ENCODE measurements around the gene PARP4. TPM values are rescaled to one million over a fixed set of nuclear protein-coding genes. Genes with fewer than 3 reads are reported as not detected.
"Not testable (repeated sequence)": the region's sequence is repeated elsewhere in the genome, so short reads cannot be mapped to it uniquely, and the experiment has no call there.

The PARP4 gene
- total and polyA plus RNA-seq, 2 donors (not counting 1 experiment from before 2014, with no cell fraction given): 41.2 to 41.8 TPM

DNA sequence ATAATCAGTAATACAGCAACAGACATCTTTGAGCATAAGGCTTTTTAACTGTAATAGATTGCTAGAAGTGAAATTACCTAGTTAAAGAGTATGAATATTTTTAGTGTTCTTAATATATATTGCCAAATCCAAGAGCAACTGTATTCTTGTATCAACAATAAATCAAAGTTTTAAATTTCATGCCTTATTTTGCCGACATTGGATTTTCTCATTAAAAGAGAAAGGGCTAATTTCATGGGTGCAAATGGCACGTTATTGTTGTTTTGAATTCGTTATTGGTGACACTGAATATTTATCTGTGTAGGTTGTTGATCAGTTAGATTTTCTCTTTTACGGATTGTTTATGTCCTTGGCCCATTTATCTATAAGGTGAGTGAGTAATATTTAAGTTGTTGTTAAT lies 106.1 kb downstream of the PARP4 start:
- Histone ChIP-seq H3K79me2 (ENCODE audit: control insufficient read depth, insufficient read depth, low read length) (no peaks in the 10 kb centered on the region), H3K27me3 (ENCODE audit: control insufficient read depth, insufficient read depth, low read length) (peaks cover 2% of the 10 kb centered on the region), H3K9me3 (ENCODE audit: control insufficient read depth, insufficient read depth, low read depth, low read length) (no peaks in the 10 kb centered on the region), H2AFZ (ENCODE audit: low read length) (no peak overlapping the region), H3K4me2 (ENCODE audit: extremely low read depth, insufficient read depth, low read length) (no peak overlapping the region), H3K4me1 (ENCODE audit: control insufficient read depth, extremely low read depth, insufficient read depth, low read length) (no peaks in the 10 kb centered on the region), H4K20me1 (ENCODE audit: control insufficient read depth, extremely low read depth, insufficient read depth, low read length) (no peaks in the 10 kb centered on the region), H3K4me3 (replicated peaks in 1 of 4; ENCODE audit: control extremely low read depth in 1 of 4, insufficient read depth in 1 of 4, low read depth in 3 of 4, low read length in 4 of 4) (no peak overlapping the region), H3K9ac (ENCODE audit: insufficient read depth, low read length) (no peak overlapping the region), H3K36me3 (ENCODE audit: control insufficient read depth, insufficient read depth, low read length) (no peaks in the 10 kb centered on the region), H3K27ac (ENCODE audit: insufficient read depth, low read length) (no peak overlapping the region)
- no peak for TF ChIP-seq EZH2 (IDR thresholded peaks at IDR 0.05; ENCODE audit: low read length, missing control alignments)
- TF ChIP-seq, protein P1, sequence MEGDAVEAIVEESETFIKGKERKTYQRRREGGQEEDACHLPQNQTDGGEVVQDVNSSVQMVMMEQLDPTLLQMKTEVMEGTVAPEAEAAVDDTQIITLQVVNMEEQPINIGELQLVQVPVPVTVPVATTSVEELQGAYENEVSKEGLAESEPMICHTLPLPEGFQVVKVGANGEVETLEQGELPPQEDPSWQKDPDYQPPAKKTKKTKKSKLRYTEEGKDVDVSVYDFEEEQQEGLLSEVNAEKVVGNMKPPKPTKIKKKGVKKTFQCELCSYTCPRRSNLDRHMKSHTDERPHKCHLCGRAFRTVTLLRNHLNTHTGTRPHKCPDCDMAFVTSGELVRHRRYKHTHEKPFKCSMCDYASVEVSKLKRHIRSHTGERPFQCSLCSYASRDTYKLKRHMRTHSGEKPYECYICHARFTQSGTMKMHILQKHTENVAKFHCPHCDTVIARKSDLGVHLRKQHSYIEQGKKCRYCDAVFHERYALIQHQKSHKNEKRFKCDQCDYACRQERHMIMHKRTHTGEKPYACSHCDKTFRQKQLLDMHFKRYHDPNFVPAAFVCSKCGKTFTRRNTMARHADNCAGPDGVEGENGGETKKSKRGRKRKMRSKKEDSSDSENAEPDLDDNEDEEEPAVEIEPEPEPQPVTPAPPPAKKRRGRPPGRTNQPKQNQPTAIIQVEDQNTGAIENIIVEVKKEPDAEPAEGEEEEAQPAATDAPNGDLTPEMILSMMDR (conservative IDR thresholded peaks at IDR 0.05 in 1 of 2, IDR thresholded peaks at IDR 0.05 in 1 of 2; ENCODE audit: low read depth in 1 of 2, low read length in 2 of 2): no peak
- no peak for DNase-seq (ENCODE audit: low read depth in 2 of 2)

DNA sequence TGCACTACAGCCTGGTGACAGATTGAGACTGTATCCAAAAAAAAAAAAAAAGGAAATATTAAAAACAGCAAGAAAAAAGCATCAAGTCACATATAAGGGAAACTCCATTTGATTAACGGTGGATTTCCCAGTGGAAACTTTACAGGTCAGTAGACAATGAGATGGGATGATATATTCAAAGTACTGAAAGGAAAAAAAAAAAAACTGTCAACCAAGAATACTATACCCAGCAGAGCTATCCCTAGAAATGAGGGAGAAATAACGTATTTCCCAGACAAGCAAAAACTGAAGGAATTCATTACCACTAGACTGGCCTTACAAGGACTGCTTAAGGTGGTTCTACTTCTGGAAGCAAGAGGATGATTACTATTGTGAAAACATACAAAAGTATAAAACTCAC lies 115.8 kb downstream of the PARP4 start:
- no peaks in the 10 kb centered on the region for H3K27me3 ChIP-seq (ENCODE audit: control insufficient read depth, insufficient read depth, low read length)
- H3K79me2 ChIP-seq (ENCODE audit: control insufficient read depth, insufficient read depth, low read length): no peaks in the 10 kb centered on the region
- H3K36me3 ChIP-seq (ENCODE audit: control insufficient read depth, insufficient read depth, low read length): no peaks in the 10 kb centered on the region
- H3K4me2 ChIP-seq (ENCODE audit: extremely low read depth, insufficient read depth, low read length): no peak overlapping the region
- no peak overlapping the region for H3K9ac ChIP-seq (ENCODE audit: insufficient read depth, low read length)
- H2AFZ ChIP-seq (ENCODE audit: low read length): no peak overlapping the region
- DNase-seq (ENCODE audit: low read depth in 2 of 2): no peak
- H3K27ac ChIP-seq (ENCODE audit: insufficient read depth, low read length): no peak overlapping the region
- TF ChIP-seq, protein P1 (conservative IDR thresholded peaks at IDR 0.05 in 1 of 2, IDR thresholded peaks at IDR 0.05 in 1 of 2; ENCODE audit: low read depth in 1 of 2, low read length in 2 of 2): no peak
- TF ChIP-seq EZH2 (IDR thresholded peaks at IDR 0.05; ENCODE audit: low read length, missing control alignments): no peak
- H3K4me1 ChIP-seq (ENCODE audit: control insufficient read depth, extremely low read depth, insufficient read depth, low read length): no peaks in the 10 kb centered on the region
- no peak overlapping the region for H3K4me3 ChIP-seq (replicated peaks in 1 of 4; ENCODE audit: control extremely low read depth in 1 of 4, insufficient read depth in 1 of 4, low read depth in 3 of 4, low read length in 4 of 4)
- no peaks in the 10 kb centered on the region for H4K20me1 ChIP-seq (ENCODE audit: control insufficient read depth, extremely low read depth, insufficient read depth, low read length)
- H3K9me3 ChIP-seq (ENCODE audit: control insufficient read depth, insufficient read depth, low read depth, low read length): no peaks in the 10 kb centered on the region

DNA sequence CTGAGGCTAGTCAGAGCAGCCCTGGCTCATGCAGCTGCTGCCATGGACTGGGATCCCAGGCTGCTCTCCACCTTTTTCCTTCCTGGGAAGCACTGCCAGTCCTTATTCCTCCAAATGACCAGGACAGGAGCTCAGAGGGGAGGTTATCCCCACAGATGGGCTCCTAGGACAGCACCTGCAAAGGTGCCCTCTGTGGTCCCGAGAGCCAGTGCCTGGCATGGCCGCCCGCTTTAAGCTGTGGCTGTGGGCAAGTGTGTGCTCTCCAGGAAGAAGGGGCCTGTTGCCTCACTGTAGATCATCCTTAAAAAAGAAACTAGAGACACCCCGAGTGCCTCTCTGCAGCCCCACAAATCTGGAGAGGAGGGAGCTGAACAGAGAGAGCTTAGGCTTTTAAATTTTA lies 119.6 kb downstream of the PARP4 start:
- Histone ChIP-seq H3K9ac (ENCODE audit: insufficient read depth, low read length) (no peak overlapping the region), H3K4me3 (replicated peaks in 1 of 4; ENCODE audit: control extremely low read depth in 1 of 4, insufficient read depth in 1 of 4, low read depth in 3 of 4, low read length in 4 of 4) (no peak overlapping the region), H3K4me2 (ENCODE audit: extremely low read depth, insufficient read depth, low read length) (no peak overlapping the region), H3K79me2 (ENCODE audit: control insufficient read depth, insufficient read depth, low read length) (no peaks in the 10 kb centered on the region), H2AFZ (ENCODE audit: low read length) (no peak overlapping the region), H3K36me3 (ENCODE audit: control insufficient read depth, insufficient read depth, low read length) (no peaks in the 10 kb centered on the region), H3K9me3 (ENCODE audit: control insufficient read depth, insufficient read depth, low read depth, low read length) (no peaks in the 10 kb centered on the region), H3K27ac (ENCODE audit: insufficient read depth, low read length) (no peak overlapping the region), H4K20me1 (ENCODE audit: control insufficient read depth, extremely low read depth, insufficient read depth, low read length) (no peaks in the 10 kb centered on the region), H3K4me1 (ENCODE audit: control insufficient read depth, extremely low read depth, insufficient read depth, low read length) (no peaks in the 10 kb centered on the region), H3K27me3 (ENCODE audit: control insufficient read depth, insufficient read depth, low read length) (no peaks in the 10 kb centered on the region)
- no peak for DNase-seq (ENCODE audit: low read depth in 2 of 2)
- TF ChIP-seq, protein P1 (conservative IDR thresholded peaks at IDR 0.05 in 1 of 2, IDR thresholded peaks at IDR 0.05 in 1 of 2; ENCODE audit: low read depth in 1 of 2, low read length in 2 of 2): no peak
- TF ChIP-seq EZH2 (IDR thresholded peaks at IDR 0.05; ENCODE audit: low read length, missing control alignments): no peak

DNA sequence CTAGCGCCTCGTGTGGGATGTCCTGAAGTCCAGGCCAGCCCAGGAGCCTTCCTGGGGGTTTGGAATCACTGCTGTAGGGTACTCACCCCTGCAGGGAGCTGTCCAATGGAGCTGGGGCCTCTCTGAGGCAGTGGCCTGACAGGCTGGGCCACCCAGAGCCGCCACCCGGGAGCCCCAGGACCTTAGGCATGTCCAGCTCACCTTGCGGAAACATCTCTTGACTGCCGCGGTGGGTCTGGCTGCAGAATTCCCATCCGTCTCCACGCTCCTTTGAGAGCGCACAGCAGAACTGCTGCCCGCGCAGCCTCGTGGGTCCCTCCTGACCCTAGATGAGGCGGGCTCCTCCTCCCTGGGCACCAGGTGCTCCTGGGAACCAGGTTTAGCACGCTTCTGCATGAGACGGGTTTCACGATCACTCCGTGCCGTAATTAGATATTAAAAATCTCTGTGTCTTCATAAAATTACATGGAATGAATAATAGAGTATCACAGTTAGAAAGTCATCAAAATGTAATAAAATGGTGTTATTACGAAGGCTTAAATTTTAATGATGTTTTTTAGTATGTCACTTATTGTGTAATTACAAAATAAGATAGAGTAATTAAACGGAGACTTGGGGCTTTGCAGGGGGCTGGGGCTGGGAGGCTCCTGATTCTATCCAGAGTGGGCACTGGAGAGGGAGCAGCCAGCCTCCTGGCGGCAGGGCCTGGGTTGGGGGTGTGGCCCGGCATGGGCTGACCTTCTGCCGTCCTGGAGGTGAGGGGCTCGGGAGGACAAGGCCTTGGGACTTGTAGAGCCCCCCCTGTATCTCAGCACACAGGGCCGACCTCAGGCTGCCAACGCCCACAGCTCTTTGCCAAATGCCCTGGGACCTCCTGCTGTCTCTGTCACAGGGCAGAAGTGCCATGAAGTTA lies 120.6 kb downstream of the PARP4 start:
- H3K27me3 ChIP-seq (ENCODE audit: control insufficient read depth, insufficient read depth, low read length); H2AFZ ChIP-seq (ENCODE audit: low read length); H3K79me2 ChIP-seq (ENCODE audit: control insufficient read depth, insufficient read depth, low read length); DNase-seq (ENCODE audit: low read depth in 2 of 2); H4K20me1 ChIP-seq (ENCODE audit: control insufficient read depth, extremely low read depth, insufficient read depth, low read length); H3K4me3 ChIP-seq (replicated peaks in 1 of 4; ENCODE audit: control extremely low read depth in 1 of 4, insufficient read depth in 1 of 4, low read depth in 3 of 4, low read length in 4 of 4); H3K27ac ChIP-seq (ENCODE audit: insufficient read depth, low read length); H3K36me3 ChIP-seq (ENCODE audit: control insufficient read depth, insufficient read depth, low read length); H3K4me1 ChIP-seq (ENCODE audit: control insufficient read depth, extremely low read depth, insufficient read depth, low read length); H3K4me2 ChIP-seq (ENCODE audit: extremely low read depth, insufficient read depth, low read length); H3K9me3 ChIP-seq (ENCODE audit: control insufficient read depth, insufficient read depth, low read depth, low read length); H3K9ac ChIP-seq (ENCODE audit: insufficient read depth, low read length): not testable (repeated sequence)

All from fibroblast of lung (primary cell).